Activated T-cell treated with anti-CD3 and anti-CD28 coated beads, Interleukin-2, amount 50 U/mL, for 4 hours (primary cell): ENCODE results near the gene SCFD1. TPM values are rescaled to one million over a fixed set of nuclear protein-coding genes. Genes with fewer than 3 reads are reported as not detected.

Source experiments
- ATAC-seq, 2 donors: fragments of 200-7000 bp; cut with Tn5 transposase; one replicate each; pipeline ENCODE4 v1.10.0; 2021
- DNase-seq: peaks from one replicate; pipeline ENCODE4 v3.0.0-alpha.2; 2020
- H3K27me3 Mint-ChIP-seq: one replicate; pipeline ENCODE4 v1.8.0; 2021; ENCODE audit warnings: low read depth, mixed read lengths
- H3K36me3 Mint-ChIP-seq: one replicate; pipeline ENCODE4 v1.8.0; 2022; ENCODE audit warnings: mixed read lengths; ENCODE audit not compliant: insufficient read depth
- H3K4me1 Mint-ChIP-seq: one replicate; pipeline ENCODE4 v1.8.0; 2021; ENCODE audit warnings: low read depth, mixed read lengths
- H3K4me3 Mint-ChIP-seq: one replicate; pipeline ENCODE4 v1.8.0; 2021; ENCODE audit warnings: mild to moderate bottlenecking, moderate library complexity, mixed read lengths
- H3K9me3 Mint-ChIP-seq: one replicate; pipeline ENCODE4 v1.8.0; 2021; ENCODE audit warnings: mixed read lengths
- total RNA-seq, 3 donors: library from RNA; stranded (reverse); gene quantifications; one replicate each; pipeline ENCODE4 v1.2.1, GENCODE V29; 2021

SCFD1 gene
- total RNA-seq, 3 donors from 2014 or later: 65.2 to 76.9 (median 73.5) TPM

GRCh38 chr14:30725763-30726162 lies 103.6 kb downstream of the SCFD1 start:
- Mint-ChIP-seq H3K27me3 (no peaks in the 10 kb centered on the region), H3K4me1 (peaks cover 9% of the 10 kb centered on the region), H3K36me3 (peaks cover 71% of the 10 kb centered on the region), H3K9me3 (peaks cover 3% of the 10 kb centered on the region), H3K4me3 (no peak overlapping the region)
- no peak for ATAC-seq
- DNase-seq: no peak

- DNase-seq: no peak
- no peak overlapping the region for H3K4me3 Mint-ChIP-seq
- peaks cover 9% of the 10 kb centered on the region for H3K4me1 Mint-ChIP-seq
- ATAC-seq: no peak
- H3K27me3 Mint-ChIP-seq: no peaks in the 10 kb centered on the region
- H3K9me3 Mint-ChIP-seq: peaks cover 3% of the 10 kb centered on the region
- H3K36me3 Mint-ChIP-seq: peaks cover 71% of the 10 kb centered on the region
These were observed 106.4 kb downstream of the SCFD1 start for GRCh38 chr14:30728471-30728870.

DNA sequence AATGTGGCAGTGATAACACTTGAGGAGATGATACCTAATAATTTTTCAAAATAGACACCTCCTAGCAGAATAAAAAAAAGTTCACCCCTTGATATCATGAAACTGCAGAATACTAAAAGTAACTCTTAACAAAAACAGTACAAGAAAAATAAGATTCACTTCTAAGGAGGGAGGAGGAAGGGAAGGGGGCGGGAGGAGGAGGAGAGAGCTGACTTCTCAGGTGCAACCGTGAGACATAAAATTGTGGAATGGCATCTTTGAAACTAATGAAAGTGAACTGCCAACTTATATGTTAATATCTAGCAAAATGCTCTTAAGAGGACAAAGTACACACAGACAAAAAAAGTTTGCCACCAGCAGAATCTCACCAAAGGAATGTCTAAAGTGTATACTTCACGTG lies 115.8 kb downstream of the SCFD1 start:
- Mint-ChIP-seq H3K36me3 (peaks cover 22% of the 10 kb centered on the region), H3K4me1 (no peaks in the 10 kb centered on the region), H3K4me3 (no peak overlapping the region), H3K9me3 (no peaks in the 10 kb centered on the region), H3K27me3 (no peaks in the 10 kb centered on the region)
- no peak for ATAC-seq
- DNase-seq: no peak

GRCh38 chr14:30738978-30739377 lies 116.9 kb downstream of the SCFD1 start:
- H3K27me3 Mint-ChIP-seq: no peaks in the 10 kb centered on the region
- H3K9me3 Mint-ChIP-seq: no peaks in the 10 kb centered on the region
- H3K4me1 Mint-ChIP-seq: no peaks in the 10 kb centered on the region
- DNase-seq (no peak), ATAC-seq (no peak)
- H3K36me3 Mint-ChIP-seq: peaks cover 18% of the 10 kb centered on the region
- H3K4me3 Mint-ChIP-seq: no peak overlapping the region

- H3K9me3 Mint-ChIP-seq: no peaks in the 10 kb centered on the region
- peaks cover 9% of the 10 kb centered on the region for H3K27me3 Mint-ChIP-seq
- no peaks in the 10 kb centered on the region for H3K4me1 Mint-ChIP-seq
- H3K4me3 Mint-ChIP-seq: no peak overlapping the region
- H3K36me3 Mint-ChIP-seq: no peaks in the 10 kb centered on the region
- ATAC-seq: no peak
- no peak for DNase-seq
These were observed 126.2 kb downstream of the SCFD1 start for GRCh38 chr14:30748343-30748742.

DNA sequence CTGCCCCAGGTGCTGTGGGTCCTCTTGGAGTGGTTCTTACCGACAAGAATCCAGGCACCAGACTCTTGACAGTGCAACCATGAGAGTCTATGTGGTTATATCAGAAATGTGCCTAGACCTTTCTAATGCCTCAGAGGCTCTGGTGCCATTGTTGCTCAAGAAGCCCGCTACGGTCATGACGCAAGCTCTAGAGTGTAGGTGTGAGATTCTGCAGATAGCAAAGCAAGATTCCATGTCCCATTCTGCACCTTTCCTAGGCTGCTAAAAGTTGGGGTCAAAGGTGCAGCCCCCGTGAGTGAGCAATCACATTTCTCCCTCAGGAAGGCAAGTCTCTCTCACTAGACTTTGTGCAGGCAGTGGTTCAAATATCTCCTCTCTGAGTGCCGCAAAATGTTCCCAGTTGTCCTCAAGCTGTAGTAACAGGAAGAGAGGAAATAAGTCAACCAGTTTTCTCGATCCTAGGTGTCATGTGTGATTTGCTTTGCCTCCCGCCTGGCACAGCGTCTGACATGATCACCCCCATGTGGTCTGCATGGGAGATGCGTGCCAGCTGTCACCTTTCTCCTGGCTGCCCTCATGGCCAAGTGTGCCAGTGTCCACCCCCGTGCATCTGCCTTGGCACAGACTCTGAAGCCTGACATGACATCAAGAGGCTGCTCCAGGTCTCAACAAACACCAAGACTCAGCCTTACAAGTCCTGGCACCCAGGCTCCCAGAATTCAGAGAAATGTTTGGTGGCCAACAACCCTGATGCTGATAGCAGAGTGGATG lies 129.7 kb downstream of the SCFD1 start:
- Mint-ChIP-seq H3K9me3 (no peaks in the 10 kb centered on the region), H3K4me1 (no peaks in the 10 kb centered on the region), H3K4me3 (no peak overlapping the region), H3K36me3 (no peaks in the 10 kb centered on the region), H3K27me3 (peaks cover 2% of the 10 kb centered on the region)
- ATAC-seq (no peak), DNase-seq (no peak)

GRCh38 chr14:30753452-30753851 lies 131.3 kb downstream of the SCFD1 start:
- Mint-ChIP-seq H3K27me3 (peaks cover 8% of the 10 kb centered on the region), H3K9me3 (no peaks in the 10 kb centered on the region), H3K4me3 (no peak overlapping the region), H3K36me3 (no peaks in the 10 kb centered on the region), H3K4me1 (no peaks in the 10 kb centered on the region)
- ATAC-seq (no peak), DNase-seq (no peak)

DNA sequence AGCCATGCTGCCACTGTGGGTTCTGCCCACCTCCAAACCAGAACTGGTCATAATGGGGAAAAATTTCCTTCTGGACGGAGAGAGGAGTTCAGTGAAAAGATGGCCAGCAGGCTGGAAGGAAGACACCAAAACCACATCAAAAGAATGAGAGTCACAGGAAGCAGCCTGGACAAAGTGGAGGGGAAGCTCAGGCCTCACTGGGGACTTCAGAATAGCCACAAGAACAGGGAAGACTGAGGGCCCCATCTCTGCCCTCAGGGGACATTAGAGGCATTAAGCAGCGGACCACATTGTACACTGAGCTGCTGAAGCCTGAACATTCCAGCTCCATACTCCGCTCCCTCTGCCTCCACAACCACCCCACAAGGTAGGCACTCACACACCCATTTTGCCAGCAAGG lies 132.7 kb downstream of the SCFD1 start:
- ATAC-seq: no peak
- Mint-ChIP-seq H3K27me3 (peaks cover 8% of the 10 kb centered on the region), H3K36me3 (no peaks in the 10 kb centered on the region), H3K9me3 (no peaks in the 10 kb centered on the region), H3K4me3 (no peak overlapping the region), H3K4me1 (no peaks in the 10 kb centered on the region)
- DNase-seq: no peak

DNA sequence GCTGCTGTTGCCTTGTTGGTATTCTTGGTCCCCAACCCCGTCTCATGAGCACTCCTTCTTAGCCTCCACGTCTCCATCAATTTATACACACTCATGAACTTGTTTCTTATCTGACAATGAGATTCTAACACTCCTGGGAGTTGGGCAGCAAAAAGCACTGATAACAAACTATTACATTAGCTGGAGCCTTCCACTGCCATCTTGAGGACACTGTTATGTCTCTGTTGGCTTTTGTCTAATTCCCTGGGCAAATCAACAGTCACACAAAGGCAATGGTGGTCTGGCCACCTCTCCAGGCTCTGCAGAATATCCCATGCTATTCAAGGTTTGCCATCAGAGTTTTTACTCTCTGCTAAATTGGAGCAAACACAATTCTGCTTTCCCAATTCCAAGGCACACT lies 134.5 kb downstream of the SCFD1 start:
- Mint-ChIP-seq H3K4me3 (no peak overlapping the region), H3K27me3 (peaks cover 12% of the 10 kb centered on the region), H3K36me3 (no peaks in the 10 kb centered on the region), H3K9me3 (no peaks in the 10 kb centered on the region), H3K4me1 (no peaks in the 10 kb centered on the region)
- DNase-seq (no peak), ATAC-seq (no peak)

- ATAC-seq (no peak), DNase-seq (no peak)
- no peak overlapping the region for H3K4me3 Mint-ChIP-seq
- H3K4me1 Mint-ChIP-seq: no peaks in the 10 kb centered on the region
- peaks cover 13% of the 10 kb centered on the region for H3K27me3 Mint-ChIP-seq
- H3K9me3 Mint-ChIP-seq: peaks cover 2% of the 10 kb centered on the region
- H3K36me3 Mint-ChIP-seq: no peaks in the 10 kb centered on the region
These were observed 135.0 kb downstream of the SCFD1 start for GRCh38 chr14:30757082-30757481.

DNA sequence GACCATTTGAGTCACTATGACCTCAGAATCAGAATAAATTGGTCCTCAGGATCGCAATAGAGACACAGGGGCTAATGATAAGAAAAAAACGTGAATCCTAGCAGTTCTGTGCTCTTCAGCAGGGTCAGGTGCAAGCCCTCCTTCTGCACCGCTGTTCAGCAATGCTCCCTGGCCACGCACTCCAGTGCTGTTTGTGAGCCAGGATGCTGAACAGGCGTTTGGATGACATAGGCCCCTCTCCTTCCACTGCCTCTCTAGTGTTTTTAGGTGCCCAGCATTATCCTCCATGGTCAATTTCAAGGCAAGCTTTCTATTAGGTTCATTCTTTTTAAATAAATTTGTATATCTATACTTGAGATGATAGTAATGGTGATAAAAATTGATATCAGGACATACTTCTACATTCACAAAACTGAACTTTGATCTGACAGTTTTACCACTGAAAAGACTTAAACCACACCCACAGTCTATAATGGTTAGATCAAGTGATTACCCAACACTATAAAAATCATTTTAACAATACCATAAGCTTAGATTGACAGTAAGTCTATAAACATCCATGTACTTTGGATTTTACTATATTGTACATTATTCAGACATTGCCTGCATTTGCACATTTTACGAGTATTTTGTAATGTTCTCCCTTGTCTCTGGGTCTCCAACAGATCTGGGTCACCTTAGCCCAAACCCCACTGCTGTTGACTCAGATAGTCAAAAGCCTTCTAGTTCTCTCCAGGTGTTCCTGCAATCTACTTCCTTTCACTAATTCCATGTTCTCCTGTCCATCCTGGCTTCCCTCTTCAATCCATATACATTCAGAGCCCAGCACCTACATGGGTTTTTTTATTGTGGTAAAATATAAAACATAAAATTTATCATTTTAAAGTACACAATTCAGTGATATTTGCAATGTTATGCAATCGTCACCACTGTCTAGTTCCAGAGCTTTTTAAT lies 137.3 kb downstream of the SCFD1 start:
- Mint-ChIP-seq H3K36me3 (no peaks in the 10 kb centered on the region), H3K4me3 (no peak overlapping the region), H3K27me3 (peaks cover 21% of the 10 kb centered on the region), H3K4me1 (no peaks in the 10 kb centered on the region), H3K9me3 (peaks cover 18% of the 10 kb centered on the region)
- ATAC-seq: no peak
- DNase-seq: no peak

- Mint-ChIP-seq H3K27me3 (peaks cover 16% of the 10 kb centered on the region), H3K4me1 (no peaks in the 10 kb centered on the region), H3K4me3 (no peak overlapping the region), H3K9me3 (peaks cover 19% of the 10 kb centered on the region), H3K36me3 (no peaks in the 10 kb centered on the region)
- DNase-seq: no peak
- no peak for ATAC-seq
These were observed 141.8 kb downstream of the SCFD1 start for GRCh38 chr14:30763891-30764290.

- Mint-ChIP-seq H3K36me3 (no peaks in the 10 kb centered on the region), H3K4me1 (no peaks in the 10 kb centered on the region), H3K27me3 (peaks cover 25% of the 10 kb centered on the region), H3K4me3 (no peak overlapping the region), H3K9me3 (peaks cover 13% of the 10 kb centered on the region)
- no peak for ATAC-seq
- DNase-seq: no peak
These were observed 145.5 kb downstream of the SCFD1 start for GRCh38 chr14:30767624-30768023.

- peaks cover 22% of the 10 kb centered on the region for H3K27me3 Mint-ChIP-seq
- no peaks in the 10 kb centered on the region for H3K36me3 Mint-ChIP-seq
- ATAC-seq (no peak), DNase-seq (no peak)
- H3K4me3 Mint-ChIP-seq: no peak overlapping the region
- peaks cover 8% of the 10 kb centered on the region for H3K9me3 Mint-ChIP-seq
- H3K4me1 Mint-ChIP-seq: no peaks in the 10 kb centered on the region
These were observed 146.7 kb downstream of the SCFD1 start for GRCh38 chr14:30768791-30769190.

- no peaks in the 10 kb centered on the region for H3K36me3 Mint-ChIP-seq
- no peak for DNase-seq
- H3K4me3 Mint-ChIP-seq: no peak overlapping the region
- no peaks in the 10 kb centered on the region for H3K4me1 Mint-ChIP-seq
- H3K9me3 Mint-ChIP-seq: no peaks in the 10 kb centered on the region
- ATAC-seq: no peak
- peaks cover 21% of the 10 kb centered on the region for H3K27me3 Mint-ChIP-seq
These were observed 148.3 kb downstream of the SCFD1 start for GRCh38 chr14:30770376-30770775.
